ENCODE data around the gene POLR2B.

GRCh38 chr4:56978750-56979303, at the start of gene POLR2B:
- TF ChIP-seq CTCF (IDR thresholded peaks at IDR 0.05; ENCODE audit: insufficient read depth, low read depth, low read length) (no peak), EZH2 (IDR thresholded peaks at IDR 0.05; ENCODE audit: insufficient read depth, low read length) (no peak)
